Measurements from ENCODE around the gene NCAPD2.
"Not testable (repeated sequence)": the region's sequence is repeated elsewhere in the genome, so short reads cannot be mapped to it uniquely, and the experiment has no call there.

NCAPD2 gene

DNA sequence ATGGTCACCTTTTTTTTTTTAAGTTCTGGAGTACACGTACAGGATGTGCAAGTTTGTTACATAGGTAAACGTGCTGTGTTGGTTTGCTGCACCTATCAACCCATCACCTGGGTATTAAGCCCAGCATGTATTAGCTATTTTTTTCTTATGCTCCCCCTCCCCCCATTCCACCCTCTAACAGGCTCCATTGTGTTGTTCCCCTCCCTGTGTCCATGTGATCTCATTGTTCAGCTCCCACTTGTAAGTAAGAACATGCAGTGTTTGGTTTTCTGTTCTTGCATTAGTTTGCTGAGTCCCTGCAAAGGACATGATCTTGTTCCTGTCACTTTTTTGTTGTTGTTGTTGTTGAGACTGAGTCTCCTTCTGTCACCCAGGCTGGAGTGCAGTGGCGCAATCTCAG is 3.4 kb downstream of the NCAPD2 start:
- not testable (repeated sequence) for DNase-seq (ENCODE audit: low spot score)

DNA sequence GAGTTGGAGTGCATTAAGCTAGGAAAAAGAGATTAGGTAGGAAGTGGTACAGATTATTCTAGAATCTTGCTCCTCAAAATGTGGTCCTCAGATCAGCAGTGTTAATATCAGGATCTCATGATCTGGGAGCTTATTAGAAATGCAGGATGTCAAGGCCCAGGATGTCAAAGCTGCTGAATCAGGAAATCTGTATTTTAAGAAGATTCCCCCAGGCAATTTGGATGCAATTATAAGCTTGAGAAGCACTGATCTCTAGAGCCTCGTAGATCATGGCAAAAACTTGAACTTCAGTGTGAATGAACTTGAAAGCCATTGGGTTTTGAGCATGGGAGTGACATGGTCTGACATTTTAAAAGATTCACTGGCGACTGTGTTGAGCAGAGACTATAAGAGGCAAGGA is 6.6 kb downstream of the NCAPD2 start:
- no peak for DNase-seq (ENCODE audit: low spot score)

DNA sequence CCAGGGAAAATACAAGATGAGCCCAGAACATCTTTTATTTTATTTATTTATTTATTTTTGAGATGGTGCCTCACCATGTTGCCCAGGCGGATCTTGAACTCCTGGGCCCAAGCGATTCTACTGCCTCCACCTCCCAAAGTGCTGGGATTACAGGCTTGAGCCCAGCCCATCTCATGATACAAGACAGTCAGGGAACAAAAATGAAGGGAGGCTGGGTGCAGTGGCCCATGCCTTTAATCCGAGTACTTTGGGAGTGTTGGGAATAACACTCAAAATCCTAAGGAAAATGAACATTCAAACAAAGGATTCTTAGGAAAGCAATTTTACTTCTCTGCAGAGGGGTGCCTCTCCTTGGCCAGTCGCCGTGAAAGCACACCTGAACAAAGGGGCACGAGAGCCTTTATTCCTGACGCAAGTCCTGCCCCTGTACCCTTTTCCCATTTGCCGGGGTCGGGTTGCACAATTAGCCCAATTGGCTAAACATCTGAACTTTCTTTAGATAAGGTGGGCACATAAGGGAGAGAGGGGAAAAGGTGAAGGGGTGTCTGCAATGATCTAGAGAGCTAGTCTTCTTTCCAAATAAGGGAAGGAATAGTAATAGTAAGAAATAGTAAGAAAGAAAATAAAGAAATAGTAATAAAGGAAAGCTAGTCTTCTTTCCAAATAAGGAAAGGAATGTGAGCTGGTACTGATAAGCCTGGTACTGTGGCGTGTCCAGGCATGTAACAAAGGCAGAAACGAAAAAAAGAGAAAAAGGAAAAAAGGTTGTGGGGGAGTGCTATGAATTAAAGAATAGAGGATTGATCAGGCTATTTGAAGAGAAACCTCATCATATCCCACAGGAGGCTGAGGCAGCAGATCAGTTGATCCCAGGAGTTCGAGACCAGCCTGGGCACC is 13.4 kb downstream of the NCAPD2 start:
- DNase-seq (ENCODE audit: low spot score) = no peak

DNA sequence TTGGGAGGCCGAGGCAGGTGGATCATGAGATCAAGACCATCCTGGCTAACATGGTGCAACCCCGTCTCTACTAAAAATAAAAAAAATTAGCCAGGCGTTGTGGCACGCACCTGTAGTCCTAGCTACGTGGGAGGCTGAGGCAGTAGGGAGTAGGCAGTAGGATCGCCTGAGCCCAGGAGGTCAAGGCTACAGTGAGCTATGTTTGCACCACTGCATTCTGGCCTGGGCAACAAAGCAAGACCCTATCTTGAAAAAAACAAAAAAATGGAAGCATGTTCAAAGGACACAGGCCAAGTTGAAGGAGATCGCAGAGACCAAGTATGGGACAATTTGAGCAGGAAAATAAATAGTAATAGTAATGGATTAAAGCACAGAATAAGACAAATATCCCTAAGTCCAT is 14.2 kb downstream of the NCAPD2 start:
- DNase-seq (ENCODE audit: low spot score) = no peak

DNA sequence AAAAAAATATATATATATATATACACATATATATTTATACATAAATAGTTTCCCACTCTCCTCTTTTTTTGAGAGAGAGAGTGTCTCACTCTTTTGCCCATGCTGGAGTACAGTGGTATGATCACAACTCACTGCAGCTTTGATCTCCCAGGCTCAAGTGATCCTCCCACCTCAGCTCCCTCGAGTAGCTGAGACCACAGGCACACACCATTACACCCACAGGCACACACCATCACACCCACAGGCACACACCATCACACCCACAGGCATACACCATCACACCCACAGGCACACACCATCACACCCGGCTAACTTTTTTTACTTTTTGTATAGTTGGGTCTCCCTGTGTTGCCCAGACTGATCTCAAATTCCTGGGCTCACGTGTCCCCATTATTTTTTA is 26.3 kb downstream of the NCAPD2 start:
- no peak for DNase-seq (ENCODE audit: low spot score)

DNA sequence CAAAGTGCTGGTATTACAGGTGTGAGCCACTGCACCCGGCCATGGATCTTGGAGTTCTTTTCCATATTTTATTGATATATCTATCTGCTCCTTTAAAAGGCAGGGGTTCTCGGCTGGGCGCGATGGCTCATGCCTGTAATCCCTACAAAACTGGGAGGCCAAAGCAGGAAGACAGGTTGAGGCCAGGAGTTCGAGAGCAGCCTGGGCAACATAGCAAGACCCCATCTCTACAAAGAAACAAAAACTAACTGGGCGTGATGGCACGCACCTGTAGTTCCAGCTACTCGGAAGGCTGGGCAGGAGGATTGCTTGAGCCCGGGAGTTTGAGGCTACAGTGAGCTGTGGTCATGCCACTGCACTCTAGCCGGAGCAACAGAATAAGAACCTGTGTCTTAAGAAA is 28.3 kb downstream of the NCAPD2 start:
- DNase-seq (ENCODE audit: low spot score) = no peak

DNA sequence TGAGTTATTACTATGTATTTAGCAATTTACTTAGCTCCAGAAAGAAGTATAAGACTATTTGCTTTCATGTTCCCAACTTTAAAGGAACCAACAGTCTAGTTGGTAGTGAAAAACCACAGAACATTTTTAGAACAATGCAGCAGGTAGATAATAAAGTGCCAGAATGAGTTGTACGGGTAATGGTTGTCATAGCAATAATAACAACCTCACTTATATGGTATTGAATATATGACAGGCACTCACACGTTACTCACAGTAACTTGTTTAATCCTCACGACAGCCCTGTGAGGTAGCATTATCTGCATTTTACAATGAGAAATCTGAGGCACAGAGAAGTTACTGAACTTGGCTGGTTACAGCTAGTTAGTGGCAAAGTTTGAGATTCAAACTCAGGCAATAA is 29.8 kb downstream of the NCAPD2 start:
- DNase-seq (ENCODE audit: low spot score) = no peak

DNA sequence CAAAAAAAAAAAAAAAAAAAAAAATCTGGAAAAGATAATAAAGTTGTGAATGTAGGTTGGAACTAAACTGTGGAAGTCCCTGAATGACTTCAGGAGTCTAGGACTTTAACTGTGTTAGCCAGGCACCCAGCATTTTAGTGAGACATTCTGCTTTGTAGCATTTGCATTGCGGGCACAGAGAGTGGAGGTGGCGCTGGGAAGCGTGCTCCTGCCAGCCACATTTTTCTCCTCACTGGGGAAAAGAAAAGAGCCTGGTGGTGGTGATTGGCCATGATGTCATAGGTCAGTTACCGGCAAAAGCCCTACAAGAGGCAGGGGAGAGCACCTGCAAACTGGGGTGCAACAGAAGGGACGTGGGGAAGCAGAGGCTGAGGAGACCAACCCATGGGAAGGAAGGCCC is 30.7 kb downstream of the NCAPD2 start:
- no peak for DNase-seq (ENCODE audit: low spot score)

DNA sequence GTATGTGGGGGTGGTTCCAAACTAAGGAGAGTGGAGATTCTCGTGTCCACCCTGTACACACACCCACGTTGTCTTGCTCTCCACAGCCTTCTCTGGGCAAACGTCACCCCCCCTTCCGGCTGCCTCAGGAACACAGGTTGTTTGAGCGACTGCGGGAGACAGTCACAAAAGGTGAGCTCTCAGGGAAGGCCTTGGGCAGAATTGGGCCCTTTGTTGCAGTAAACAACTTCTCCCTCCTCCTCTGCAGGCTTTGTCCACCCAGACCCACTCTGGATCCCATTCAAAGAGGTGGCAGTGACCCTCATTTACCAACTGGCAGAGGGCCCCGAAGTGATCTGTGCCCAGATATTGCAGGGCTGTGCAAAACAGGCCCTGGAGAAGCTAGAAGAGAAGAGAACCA is 32.3 kb downstream of the NCAPD2 start:
- DNase-seq (ENCODE audit: low spot score) = no peak

DNA sequence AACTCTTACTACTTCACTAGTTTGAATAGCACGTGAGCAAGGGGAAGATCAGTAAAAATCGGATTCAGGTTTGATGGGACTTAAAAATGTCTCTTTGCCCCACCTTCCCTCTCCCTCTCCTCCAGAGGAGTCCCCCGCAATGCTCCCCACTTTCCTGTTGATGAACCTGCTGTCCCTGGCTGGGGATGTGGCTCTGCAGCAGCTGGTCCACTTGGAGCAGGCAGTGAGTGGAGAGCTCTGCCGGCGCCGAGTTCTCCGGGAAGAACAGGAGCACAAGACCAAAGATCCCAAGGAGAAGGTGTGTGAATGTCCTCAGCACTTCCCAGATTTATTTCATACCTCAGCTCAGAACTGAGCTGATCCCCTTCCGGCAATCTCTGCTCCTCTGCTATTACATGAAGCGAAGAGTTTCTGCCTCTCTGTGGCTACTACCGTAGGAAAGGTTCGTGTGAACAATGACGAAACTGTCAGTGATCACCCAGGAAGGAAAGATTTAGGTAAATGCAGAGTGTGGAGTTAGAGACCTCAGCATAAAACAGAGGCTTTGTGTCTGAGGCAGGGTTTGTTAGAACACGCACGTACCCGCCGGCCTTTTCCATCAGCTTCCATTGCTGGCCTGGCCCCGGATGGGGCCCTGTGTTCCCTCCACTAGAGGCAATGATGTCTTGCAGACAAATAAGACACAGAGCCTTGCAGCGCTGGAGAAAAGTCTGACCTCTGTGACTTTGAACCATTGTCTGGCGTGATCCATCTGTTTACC is 33.0 kb downstream of the NCAPD2 start:
- DNase-seq (ENCODE audit: low spot score) = no peak

DNA sequence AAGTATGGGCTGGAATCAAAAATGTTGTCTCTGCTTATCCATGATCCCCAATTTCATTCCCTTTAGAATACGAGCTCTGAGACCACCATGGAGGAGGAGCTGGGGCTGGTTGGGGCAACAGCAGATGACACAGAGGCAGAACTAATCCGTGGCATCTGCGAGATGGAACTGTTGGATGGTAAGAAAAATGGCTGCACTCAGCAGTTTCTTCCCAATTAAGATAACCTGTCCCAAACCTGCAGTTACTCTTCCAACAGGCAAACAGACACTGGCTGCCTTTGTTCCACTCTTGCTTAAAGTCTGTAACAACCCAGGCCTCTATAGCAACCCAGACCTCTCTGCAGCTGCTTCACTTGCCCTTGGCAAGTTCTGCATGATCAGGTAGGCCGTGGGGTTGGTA is 33.8 kb downstream of the NCAPD2 start:
- no peak for DNase-seq (ENCODE audit: low spot score)

DNA sequence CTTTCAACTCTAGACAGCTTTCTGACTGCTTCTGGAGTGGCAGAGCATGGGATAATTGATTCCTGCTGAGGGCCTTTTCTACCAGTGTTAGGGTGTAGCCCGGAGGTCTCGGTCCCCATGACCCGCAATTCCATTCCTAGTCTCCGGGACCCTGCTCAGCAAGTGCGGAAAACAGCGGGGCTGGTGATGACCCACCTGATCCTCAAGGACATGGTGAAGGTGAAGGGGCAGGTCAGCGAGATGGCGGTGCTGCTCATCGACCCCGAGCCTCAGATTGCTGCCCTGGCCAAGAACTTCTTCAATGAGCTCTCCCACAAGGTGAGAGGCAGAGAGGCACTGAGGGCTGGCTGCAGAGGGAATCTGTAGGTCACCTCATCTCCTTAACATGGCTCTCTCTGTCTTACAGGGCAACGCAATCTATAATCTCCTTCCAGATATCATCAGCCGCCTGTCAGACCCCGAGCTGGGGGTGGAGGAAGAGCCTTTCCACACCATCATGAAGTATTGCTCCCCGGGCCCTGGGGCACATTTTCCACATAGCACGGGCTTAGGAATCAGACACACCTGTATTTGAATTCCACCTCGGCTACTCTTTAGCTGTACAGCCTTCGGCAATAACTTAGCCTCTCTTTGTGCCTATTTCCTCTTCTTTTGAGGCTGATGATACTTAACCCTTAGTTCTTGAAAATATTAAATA is 34.8 kb downstream of the NCAPD2 start:
- DNase-seq (ENCODE audit: low spot score) = no peak

DNA sequence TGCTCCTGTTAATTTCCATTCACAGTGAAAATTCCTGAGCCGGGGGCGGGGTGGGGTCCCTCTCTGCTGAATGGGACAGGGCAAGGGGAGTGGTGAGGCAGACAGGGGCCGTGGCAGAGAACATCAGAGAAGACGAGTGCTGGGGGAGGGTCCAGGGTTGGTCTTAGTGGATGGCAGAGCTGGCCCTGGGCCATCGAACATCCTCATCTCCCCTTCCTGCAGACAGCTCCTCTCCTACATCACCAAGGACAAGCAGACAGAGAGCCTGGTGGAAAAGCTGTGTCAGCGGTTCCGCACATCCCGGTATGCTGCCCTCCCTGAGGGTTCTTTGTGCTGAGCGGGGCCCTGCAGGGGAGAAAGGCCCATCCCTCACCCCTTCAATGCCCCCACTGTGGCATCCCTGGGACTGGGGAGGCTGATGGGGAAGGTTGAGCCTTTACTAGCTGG is 35.4 kb downstream of the NCAPD2 start:
- no peak for DNase-seq (ENCODE audit: low spot score)

DNA sequence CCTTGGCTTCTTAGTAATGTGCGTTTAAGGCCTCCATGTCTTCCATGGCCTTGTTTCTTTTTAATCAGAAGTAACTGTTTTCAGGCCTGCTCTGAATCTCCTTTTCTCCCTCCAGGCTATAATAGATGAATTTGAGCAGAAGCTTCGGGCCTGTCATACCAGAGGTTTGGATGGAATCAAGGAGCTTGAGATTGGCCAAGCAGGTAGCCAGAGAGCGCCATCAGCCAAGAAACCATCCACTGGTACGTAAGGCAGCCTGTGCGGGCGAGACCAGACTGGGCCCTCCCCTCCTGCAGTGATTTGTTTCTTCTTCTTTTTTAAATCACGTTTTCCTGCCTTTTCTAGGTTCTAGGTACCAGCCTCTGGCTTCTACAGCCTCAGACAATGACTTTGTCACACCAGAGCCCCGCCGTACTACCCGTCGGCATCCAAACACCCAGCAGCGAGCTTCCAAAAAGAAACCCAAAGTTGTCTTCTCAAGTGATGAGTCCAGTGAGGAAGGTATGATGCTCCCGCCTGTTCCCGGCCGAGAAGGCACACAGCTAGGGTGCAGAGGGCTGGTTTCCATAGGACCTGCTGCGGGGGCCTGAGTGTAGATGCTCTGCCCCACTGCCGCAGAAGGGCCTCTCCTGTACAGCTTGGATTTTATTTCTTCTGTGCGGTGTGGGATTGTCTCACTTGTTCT is 36.8 kb downstream of the NCAPD2 start:
- DNase-seq (ENCODE audit: low spot score) = no peak

DNA sequence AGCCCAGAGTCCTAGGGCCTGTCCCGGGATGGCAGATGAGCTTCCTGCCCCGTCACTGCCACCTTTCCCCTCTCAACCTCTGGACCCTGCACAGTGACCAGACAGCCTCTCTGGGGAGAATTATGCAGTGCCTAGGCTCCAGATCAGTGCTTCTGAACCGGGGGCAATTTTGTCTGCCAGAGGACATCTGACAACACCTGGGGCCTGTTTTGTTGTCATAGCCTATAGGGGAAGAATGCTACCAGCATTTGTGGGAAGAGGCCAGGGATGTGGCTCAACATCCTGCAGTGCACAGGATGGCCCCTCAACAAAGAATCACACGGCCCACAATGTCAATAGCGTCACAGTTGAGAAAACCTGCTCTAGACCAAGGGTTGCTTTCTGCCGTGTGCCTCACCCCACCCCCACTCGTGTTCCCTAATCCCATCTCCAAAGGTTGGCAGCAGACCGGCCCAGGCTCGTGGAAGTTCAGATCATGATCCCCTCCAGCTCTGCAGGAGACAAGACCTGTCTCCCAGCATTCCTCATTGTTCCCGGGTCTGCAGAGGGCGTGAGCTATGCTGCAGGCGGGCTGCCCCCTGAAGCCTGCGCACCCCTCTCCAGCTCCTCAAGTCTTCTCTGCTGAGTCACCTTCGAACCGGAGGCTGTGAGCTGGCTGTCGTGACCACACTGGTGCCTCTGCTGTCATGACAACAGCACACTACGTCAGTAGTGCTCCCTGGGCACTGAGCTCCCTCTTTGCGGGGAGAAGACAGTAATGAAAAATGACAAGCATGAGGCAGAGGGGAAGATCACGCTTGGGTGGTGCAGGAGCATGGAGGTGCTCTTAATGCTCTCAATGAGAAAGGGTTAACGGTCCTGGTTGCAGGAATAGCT is 38.4 kb downstream of the NCAPD2 start:
- no peak for DNase-seq (ENCODE audit: low spot score)

DNA sequence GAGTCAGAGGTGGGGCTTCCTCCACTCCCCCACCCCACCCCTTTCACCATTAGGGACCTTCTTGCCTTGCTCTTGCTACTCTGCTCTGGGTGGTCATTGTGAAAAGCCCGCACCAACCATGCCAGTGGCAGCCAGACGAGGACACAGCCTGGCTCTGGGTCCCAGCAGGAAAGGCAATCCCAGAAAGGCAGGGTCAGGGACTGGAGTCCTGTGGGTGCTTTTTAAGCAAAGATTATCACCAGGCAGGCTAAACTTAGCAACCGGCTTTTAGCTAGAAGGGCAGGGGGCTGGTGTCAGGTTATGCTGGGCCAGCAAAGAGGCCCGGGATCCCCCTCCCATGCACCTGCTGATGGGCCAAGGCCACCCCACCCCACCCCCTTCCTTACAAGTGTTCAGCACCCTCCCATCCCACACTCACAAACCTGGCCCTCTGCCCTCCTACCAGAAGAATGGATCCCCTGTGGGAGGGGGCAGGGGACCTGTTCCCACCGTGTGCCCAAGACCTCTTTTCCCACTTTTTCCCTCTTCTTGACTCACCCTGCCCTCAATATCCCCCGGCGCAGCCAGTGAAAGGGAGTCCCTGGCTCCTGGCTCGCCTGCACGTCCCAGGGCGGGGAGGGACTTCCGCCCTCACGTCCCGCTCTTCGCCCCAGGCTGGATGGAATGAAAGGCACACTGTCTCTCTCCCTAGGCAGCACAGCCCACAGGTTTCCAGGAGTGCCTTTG is 39.2 kb downstream of the NCAPD2 start:
- DNase-seq (ENCODE audit: low spot score) = no peak

DNA sequence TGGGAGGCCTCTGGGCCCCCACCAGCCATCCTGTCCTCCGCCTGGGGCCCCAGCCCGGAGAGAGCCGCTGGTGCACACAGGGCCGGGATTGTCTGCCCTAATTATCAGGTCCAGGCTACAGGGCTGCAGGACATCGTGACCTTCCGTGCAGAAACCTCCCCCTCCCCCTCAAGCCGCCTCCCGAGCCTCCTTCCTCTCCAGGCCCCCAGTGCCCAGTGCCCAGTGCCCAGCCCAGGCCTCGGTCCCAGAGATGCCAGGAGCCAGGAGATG is 39.7 kb downstream of the NCAPD2 start:
- DNase-seq (ENCODE audit: low spot score) = no peak

DNA sequence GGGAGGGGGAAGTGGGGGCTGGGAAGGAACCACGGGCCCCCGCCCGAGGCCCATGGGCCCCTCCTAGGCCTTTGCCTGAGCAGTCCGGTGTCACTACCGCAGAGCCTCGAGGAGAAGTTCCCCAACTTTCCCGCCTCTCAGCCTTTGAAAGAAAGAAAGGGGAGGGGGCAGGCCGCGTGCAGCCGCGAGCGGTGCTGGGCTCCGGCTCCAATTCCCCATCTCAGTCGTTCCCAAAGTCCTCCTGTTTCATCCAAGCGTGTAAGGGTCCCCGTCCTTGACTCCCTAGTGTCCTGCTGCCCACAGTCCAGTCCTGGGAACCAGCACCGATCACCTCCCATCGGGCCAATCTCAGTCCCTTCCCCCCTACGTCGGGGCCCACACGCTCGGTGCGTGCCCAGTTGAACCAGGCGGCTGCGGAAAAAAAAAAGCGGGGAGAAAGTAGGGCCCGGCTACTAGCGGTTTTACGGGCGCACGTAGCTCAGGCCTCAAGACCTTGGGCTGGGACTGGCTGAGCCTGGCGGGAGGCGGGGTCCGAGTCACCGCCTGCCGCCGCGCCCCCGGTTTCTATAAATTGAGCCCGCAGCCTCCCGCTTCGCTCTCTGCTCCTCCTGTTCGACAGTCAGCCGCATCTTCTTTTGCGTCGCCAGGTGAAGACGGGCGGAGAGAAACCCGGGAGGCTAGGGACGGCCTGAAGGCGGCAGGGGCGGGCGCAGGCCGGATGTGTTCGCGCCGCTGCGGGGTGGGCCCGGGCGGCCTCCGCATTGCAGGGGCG is 40.2 kb downstream of the NCAPD2 start, which contains the start of gene GAPDH:
Gene GAPDH (plus strand): TSS at position 595 of the 772 bp plus-strand sequence. CDS start 316 bp downstream, outside the sequence.
- DNase-seq (ENCODE audit: low spot score) = peak; percentile 92

DNA sequence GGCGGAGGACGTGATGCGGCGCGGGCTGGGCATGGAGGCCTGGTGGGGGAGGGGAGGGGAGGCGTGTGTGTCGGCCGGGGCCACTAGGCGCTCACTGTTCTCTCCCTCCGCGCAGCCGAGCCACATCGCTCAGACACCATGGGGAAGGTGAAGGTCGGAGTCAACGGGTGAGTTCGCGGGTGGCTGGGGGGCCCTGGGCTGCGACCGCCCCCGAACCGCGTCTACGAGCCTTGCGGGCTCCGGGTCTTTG is 40.7 kb downstream of the NCAPD2 start:
- no peak for DNase-seq (ENCODE audit: low spot score)
